SW480 (cell line): ENCODE measurements around the gene NR3C2.

Experiments used
- DNase-seq: peaks from one replicate; pipeline ENCODE4 v3.0.0-alpha.2; 2016; ENCODE audit warnings: low spot score

NR3C2 gene

DNA sequence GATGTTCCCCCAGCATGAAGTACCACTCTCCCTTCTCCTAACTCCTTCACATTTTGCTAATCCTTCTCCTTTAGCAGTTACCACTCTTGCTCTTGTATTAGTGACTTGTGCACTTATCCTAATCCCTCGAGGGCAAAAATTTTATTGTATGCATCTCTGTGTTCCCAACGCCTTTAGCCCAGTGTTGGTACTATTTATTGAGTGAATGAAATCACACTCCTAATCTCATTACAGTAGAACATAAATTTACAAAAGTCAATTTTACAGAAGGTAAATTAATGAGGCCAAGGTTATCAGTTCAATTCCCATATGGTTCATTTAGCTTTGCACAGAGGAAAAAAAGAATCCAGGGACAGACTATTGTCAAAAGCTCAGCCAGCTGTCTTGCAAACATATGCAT lies 178.4 kb downstream of the NR3C2 start:
- no peak for DNase-seq

DNA sequence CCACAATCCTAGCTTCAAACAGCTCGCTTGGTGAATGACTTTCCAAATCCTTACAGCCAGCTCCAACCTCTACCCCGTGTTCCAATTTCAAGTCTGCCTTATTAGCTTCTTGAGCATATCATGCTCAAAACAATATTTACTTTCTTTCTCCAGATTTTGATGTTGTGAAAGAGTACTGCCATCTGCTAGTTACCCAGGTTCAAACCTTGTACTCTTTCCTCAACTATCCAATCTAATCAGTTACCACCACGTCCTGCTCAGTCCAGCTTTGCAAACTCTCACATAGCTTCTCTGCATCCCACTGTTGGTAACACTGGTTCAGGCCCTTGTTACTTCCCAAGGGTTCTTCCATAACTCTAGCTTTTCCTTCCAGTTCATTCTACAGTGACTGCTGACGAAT lies 179.1 kb downstream of the NR3C2 start:
- no peak for DNase-seq

DNA sequence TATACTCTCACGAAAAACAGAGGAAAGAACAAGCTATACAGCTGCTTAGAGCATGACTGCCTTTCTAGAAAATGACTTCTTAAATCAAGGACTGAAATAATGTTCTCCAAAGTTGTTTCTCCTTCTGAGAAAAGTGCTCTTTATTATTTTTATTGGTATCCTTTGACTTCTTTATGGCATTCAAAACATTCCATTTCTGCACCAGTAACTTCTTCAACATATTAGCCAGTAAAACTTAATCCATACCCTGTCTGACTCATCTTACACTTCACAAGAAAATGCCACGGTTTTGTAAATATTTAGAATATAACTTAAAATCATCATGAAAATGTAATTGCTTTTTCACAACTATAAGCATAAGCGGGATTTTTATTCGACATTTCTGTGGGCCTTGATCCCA lies 180.4 kb downstream of the NR3C2 start:
- DNase-seq, result no peak

DNA sequence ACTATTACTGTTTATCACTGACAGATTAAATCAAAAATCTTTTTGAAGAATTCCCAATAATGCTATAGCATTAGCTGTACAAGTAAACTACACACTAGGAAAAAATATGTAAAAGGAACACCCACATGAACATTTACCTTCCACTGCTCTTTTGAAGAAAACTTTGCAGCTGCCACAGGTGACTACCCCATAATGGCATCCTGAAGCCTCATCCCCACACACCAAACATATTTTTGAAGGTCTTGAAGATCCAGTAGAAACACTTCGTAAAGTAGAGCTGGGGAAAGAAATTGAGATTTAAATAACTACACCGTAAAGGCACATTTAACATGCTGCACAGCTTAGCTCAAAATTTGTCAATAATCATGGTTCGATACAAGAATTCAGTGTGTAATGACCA lies 182.4 kb downstream of the NR3C2 start:
- DNase-seq, result no peak

DNA sequence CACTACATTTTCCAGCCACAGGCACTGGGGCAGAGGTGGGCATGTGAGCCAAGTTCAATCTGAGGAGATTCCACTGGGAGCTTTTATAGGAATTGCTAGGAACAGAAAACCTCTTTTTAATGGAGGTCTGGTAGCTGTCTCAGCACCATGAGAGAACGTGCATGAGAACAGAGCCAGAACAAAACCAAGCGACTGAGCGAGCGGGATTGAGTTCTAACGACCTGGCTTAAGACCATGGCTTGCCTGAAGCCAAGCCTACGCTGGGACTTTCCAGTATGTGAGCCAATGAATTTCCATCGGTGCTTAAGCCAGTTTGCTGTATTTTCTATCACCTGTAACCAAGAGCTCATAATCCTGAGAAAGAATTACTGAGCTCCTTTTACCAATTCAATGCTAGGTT lies 183.7 kb downstream of the NR3C2 start:
- no peak for DNase-seq

DNA sequence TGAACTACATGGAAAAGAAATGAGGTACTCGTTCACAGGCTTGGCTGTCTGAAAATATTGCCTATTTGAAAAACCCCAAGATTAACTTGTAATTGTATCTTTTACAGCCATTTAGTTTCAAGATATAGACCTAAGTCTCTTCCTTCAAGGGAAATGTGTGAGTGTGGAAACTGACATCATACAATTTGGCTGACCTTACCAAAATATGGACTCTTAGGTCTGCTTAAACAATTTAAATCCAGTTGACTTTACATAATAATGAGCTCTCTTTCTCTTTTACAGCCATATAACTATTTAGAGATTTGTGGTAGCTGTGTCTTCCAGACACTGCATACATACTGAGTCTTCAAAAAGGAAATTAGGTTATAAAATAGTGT lies 186.9 kb downstream of the NR3C2 start:
- no peak for DNase-seq

DNA sequence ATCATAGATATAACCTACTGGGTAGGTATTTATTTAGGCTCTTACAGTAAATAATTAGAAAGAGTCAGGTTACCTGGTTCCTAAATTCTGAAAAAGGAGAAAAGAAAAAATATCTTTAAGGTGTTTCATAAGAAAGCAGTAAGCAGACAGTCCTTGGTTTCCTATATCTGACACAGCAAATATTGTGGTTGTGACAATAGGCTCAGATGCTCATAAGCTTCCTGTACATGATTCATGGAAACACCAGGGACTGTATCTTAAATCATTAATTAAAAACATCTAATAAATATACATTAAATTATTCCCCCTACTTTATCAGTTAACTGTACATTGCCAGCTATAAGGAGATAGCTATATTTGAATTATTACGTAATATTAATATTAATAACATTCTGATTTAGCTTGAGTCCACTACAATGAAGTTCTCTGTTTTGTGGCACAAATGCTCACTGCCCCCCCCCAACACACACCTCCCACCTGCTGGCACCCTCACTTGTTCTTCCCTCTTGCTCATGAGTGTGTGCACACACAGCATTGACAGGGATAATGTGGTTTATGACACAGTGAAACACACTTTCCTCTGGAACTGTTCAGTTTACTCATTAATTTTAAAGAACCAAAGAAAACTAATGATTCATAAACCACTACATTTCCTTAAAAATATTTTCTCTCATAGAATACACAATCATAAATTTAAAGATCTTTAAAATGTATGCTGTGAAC lies 187.4 kb downstream of the NR3C2 start:
- no peak for DNase-seq

DNA sequence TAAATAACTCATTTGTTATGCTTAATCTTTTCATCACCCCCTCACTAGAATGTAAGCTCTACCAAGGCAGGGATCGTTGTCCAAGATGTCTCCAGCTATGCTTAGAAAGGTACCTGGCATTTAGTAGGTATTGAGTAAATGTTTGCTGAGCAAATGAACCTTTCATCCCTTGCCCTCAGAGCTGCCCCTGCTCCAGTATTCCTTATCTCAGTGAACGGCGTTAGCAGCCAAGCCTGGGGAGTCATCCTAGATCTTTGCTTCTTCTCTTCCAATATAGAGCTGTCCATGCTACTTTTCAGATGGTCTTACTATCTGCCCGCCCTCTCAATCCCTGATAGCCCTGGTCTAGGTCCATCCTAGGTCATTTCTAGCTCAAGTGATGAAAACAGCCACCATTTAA lies 188.4 kb downstream of the NR3C2 start:
- DNase-seq, result no peak

DNA sequence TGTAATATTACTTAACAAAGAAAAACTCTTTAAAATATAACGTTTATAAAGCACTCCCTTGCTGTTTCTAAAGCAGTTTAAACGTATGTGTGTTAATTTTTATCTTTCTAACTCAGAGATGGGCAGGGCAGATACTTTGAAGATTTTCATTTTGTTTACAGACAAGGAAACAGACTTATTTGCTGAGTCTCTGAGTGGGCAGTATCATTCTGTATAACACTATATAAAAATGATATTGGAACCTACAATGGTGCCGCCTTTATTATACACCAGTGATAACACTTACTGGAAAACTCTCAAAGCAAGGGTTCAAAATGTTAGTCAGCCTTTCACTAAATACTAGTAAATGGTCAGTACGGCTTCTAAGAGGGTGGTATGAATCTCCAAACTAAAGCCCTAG lies 193.4 kb downstream of the NR3C2 start:
- DNase-seq, result no peak

DNA sequence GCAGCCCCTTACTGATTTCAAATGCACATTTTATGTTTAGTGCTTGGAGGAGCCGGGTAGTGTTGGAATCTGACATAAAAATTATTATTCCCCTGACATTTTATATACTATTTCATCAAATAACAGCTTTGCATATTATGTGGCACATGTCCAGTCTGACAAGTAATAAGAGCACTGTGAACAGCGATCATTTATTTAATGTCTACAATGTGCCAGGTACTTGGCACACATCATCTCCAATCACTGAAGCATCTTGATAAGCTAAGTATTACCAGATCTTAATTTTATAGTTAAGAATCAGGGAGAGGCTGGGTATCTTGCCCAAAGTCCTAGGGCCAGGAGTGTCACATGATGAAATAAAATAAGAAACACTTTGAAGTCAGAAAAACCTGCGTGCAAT lies 197.2 kb downstream of the NR3C2 start:
- DNase-seq, result no peak

DNA sequence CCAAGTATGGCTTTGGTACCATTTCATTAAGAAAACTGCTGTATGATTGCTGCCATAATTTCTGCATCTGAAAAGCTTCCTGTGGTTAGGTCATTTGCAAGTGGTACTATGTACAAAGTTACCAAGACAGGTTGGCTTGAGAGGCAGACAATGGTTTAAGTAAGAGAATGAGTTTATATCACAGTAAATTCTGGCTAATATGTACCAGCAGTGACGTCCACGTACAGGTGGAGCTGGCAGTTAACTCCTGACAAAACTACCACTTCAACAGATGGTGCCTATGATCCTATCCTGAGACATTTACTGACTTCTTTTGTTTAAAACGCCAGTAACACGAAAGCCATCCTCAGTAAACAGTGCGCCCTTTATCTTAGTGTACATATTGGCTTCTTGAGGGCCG lies 198.4 kb downstream of the NR3C2 start:
- DNase-seq, result no peak

DNA sequence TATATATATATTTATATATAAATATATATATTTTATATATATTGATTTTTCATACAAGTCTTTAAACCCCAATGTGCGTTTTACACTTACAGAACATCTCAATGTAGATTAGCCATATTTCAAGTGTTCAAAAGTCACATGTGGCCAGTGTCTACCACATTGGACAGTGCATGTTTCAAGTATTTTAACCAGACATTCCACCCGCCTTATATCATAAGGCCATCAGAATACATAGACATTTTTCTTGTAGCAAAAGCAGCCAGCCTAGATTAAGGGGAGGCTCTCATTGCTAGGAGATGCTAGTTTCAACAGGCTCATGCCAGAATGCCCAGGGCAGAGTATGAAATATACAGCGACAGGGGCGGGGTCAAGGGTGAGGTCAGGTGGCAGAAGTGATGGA lies 202.0 kb downstream of the NR3C2 start:
- no peak for DNase-seq

DNA sequence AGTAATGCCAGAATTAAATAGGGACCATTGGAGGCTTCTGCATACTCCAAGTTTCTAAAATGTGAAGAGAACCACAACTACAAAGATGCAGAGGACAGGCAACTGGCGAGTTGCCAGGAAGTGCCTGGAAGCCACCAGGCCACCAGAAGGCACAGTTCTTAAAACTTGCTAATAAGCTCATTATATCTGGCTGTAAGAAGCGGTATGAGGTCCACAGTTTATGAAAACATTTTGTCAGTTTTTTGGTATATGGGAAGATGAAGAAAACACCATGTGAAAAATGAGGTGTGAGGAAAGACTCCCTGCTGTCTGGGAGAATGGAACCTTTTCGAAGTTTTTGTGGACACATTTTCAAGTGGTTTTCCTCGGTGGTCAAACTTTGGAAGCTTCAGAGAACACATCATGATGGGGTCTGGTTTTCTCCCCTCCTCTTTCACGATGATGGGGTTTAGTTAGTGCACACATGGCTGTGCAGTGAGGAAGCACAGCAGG lies 202.7 kb downstream of the NR3C2 start:
- no peak for DNase-seq

DNA sequence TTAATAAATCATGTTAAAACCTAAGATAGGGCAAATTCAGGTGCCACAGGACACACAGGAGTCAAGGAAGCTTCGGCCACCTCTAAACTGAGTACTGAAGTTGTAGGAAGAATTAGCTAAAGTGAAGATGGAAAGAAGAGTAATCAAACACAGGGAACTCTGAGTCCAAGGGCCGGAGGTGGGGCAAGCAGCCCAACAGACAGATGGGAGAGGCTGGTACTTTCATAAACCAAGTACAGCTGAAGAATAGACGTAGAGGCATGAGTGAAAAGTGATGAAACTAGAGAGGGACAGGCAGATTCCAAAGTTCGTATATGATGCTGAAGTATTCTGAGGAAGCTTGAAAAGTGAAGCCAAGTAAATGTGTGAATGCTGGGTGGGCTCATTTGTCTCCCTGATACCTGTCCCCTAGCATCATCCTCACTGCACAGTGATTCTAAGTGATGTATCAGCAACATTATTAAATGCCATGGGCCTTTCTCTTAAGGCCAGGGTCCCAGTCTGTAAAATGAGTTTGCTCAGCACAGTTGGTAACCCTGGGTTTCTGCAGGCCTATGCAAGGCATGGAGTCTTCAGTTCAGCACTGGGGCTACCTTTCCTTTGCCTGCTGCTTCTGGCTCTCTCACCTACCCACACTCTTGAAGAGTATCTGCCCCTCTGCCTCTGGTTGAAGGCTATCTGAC lies 203.3 kb downstream of the NR3C2 start:
- DNase-seq, result no peak

DNA sequence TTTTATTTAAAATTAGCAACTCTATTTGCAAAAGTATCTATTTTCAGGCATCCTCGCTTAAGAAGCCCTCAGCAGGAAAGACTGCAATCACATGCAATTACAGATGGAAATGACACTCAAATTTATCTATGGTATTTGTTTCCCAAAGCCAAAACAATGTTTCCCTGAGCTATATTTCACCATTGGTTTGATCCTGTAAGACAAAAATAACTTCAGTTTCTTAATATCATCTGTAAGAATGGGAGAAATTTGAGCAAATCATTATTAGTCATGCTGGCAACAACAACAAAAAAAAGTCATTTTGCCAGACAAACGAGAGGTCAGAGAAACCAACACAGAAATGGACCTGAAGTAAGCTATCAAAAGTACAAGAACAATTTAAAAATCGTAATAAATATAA lies 204.1 kb downstream of the NR3C2 start:
- no peak for DNase-seq

DNA sequence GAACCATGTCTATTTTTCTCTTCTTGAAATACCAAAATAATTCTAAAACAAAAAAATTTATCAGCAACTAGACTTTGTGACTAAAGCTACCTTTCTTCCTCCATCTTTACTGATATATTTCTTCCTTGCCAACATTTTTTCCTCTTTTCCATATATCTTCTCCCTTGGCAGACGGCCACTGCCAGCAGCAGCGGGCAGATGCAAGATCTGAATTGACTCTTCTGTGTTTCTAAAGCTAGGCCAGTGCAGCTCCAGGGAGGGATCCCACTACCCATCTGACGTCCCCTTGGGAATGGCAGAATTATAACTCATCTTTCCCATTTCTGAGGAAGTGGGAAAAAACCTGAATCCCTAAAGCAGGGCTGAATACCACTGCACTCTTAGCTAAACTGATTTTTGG lies 206.4 kb downstream of the NR3C2 start:
- DNase-seq, result no peak

DNA sequence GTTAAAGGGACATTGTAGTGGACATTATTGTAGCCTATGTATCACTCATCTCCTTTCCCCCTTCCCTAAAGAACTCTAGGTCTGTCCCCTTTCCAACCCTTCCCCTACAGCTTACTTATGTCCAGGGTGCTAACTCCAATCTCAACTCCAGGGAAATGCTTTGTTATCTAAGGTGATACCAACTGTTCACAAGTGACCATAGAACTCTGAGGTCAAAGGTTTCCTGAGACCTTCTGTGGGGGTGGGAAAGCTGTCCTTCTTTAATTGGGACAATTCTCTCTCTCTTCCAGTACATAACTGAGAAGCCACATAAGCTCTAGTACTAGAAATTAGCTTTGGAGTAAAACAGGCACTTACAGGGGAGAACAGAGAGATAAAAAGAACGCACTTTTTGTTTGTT lies 212.4 kb downstream of the NR3C2 start:
- no peak for DNase-seq

DNA sequence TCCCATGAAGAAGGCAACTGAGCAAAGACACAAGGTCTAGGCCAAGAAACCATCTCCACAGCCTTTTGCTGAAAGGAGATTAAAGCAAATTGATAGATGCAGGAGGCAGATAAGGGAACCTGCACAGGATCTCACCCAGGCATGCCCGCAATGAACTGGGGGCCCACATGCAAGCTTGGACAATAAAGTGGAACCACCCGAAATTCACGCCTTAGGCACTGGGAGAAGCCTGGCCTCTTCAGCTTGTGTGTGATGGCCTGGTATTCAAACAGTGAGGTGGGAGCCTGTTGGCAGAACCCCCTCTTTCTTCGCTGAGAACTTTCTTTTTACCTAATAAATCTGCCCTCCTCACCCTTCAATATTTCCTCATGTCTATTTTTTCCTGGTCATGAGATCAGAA lies 213.2 kb downstream of the NR3C2 start:
- DNase-seq, result no peak

DNA sequence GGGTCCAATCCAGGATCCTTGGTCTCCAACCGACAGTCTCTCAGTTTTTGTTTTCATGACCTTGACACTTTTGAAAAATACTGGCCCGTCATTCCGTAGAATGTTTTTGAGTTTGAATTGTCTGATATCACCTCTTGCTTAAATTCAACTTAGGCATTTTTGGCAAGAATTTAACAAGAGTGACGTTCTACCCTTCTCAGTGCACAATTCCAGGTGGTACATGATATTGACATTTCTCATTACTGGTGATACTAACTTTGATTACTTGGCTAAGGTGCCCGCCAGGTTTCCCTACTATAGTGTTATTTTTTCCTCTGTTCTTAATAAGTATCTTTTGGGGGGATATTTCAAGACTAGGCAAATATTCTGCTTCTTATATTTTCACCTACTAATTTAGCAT lies 215.1 kb downstream of the NR3C2 start:
- DNase-seq, result no peak

DNA sequence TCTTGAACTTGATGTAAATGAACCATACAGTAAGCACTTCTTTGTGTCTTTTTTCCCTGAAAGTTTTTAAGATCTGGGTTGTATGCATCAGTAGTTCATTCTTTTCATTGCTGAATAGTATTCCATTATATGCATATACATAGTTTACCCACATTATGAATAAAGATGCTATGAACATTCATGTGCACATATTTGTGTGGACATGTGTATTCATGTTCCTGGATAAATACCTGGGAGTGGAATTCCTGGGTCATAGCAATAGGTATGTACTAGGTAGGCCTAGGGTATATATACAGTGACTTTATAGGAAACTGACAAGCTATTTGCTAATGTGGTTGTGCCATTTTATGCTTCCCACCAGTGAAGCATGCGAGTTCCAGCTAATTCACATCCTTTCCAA lies 215.9 kb downstream of the NR3C2 start:
- no peak for DNase-seq

DNA sequence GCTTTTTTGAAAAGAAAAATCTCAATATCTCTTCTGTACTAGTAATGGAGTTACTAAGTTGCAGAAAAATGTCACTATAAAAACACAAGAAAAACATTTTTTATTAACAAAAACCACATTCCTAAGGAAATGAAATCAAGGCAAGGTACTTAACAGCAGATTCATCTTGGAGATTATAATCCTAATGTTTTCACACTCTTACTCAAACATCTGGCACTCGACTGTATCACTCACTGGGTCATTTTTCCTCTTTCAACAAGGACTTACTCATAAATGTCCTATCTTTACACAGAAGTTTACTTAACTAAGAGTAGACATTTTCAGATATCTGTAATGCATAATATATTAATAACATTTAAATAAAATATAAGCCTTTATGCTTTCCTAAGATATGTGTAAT lies 216.6 kb downstream of the NR3C2 start:
- DNase-seq, result no peak

DNA sequence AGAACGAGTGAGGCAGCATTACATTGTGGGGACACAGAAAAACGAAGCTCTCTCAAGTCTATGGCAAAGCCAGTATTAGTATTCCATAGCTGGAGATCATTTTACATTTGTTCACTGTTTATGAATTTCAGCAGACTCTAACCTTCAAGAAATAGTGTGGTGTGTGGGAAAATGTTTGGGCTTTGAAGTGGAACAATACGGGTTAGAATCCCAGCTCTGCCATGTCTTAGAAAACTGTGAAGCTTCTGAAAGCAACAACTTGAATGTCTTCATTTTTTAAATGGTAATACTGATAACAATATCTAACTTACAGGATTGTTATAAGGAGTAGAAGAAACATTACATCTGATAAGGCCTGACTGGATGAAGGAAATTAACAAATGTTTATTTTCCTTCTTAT lies 217.7 kb downstream of the NR3C2 start:
- no peak for DNase-seq

DNA sequence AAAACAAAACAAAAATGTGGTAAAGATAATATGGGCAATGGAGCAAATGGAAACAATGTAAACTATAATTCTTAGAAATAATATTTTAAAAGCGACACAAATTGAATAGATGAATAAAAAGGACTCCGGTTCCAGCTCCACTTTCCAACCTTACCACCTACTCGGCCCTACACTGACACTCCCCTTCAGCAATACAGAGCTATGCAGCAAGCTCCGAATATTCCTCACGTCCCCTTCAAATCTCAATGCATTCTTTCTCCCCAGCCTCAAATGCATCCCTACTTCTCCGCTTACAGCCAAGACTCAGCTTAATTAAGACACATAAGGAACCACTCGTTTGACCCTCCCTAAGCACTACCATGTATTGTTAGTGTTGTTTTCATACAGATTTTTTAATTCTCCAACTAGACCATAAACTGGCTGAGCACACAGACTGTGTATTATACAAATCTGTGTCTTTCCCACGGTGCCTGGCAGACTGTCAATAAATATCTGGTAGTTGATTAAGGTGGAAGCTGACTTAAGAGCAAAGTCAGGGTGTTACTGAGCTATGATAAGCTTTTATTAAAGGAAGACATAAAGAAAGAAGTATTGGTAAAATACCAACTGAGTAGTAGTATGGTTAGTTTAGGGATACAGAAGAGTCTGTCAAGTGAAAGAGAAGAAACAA lies 219.1 kb downstream of the NR3C2 start:
- no peak for DNase-seq
